Type B pancreatic cell (in vitro differentiated cells): ENCODE data around the gene PISD. TPM values are rescaled to one million over a fixed set of nuclear protein-coding genes. Genes with fewer than 3 reads are reported as not detected.

ENCODE experiments used
- DNase-seq: peaks from one replicate; pipeline ENCODE4 v3.0.0; 2021; ENCODE audit warnings: mixed read lengths; ENCODE audit not compliant: unreplicated experiment; ENCODE audit errors: extremely low spot score
- H3K27ac Mint-ChIP-seq: 2 replicates; pipeline ENCODE4 v1.8.0; 2021; ENCODE audit warnings: mild to moderate bottlenecking, mixed read lengths
- H3K27me3 Mint-ChIP-seq: 2 replicates; pipeline ENCODE4 v1.8.0; 2021; ENCODE audit warnings: mixed read lengths
- H3K36me3 Mint-ChIP-seq: 2 replicates; pipeline ENCODE4 v1.8.0; 2021; ENCODE audit warnings: mixed read lengths
- H3K4me1 Mint-ChIP-seq: one replicate; pipeline ENCODE4 v1.8.0; 2021; ENCODE audit warnings: mixed read lengths; ENCODE audit not compliant: unreplicated experiment
- H3K4me3 Mint-ChIP-seq: 2 replicates; pipeline ENCODE4 v1.8.0; 2021; ENCODE audit warnings: mild to moderate bottlenecking, mixed read lengths
- H3K9me3 Mint-ChIP-seq: 2 replicates; pipeline ENCODE4 v1.8.0; 2021; ENCODE audit warnings: mixed read lengths
- total RNA-seq: library from RNA; stranded (reverse); gene quantifications from 2 replicates; pipeline ENCODE4 v1.2.1, GENCODE V29; 2021; ENCODE audit warnings: low replicate concordance
- TF ChIP-seq, protein P1 (sequence below): fragments of 200-600 bp; sonication (generic); conservative IDR thresholded peaks from 2 replicates; pipeline ENCODE4 v1.5.0; 2021; ENCODE audit warnings: antibody characterized with exemption, mild to moderate bottlenecking

The PISD gene
- total RNA-seq, 1 donor from 2014 or later, result 39.5 TPM

DNA sequence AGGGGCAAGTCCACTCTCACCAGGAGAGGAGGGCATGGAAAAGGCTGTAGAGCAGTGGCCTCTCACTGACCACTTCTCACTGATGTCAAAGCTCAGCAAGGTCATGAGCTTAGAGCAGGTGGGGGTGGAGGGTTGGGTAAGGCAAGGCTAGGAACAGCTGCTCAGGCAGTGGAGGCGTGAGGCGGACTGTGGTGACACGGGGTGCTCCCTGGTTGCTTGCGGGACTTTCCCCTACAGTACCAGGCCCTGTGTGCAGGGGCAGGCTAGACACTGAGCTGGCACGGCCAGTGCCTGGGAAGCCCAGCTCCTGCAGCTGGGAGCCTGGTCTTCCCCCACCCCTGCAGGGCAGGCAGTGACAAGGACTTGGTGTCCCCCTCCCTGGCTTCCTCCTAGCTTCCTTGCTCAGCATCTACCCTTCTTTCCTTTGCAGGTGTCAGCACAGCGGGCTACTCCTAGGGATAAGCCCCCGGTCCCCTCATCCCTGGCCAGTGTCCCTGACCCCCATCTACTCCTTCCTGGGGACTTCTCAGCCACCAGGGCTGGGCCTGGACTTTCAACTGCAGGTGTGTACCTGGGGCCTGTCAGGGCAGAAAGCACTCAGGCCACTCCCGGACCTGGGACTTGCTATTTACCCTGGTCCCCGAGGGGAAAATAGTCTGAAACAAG, 45.6 kb downstream of the PISD start:
- Mint-ChIP-seq H3K36me3 (peaks cover 3% of the 10 kb centered on the region), H3K27me3 (no peaks in the 10 kb centered on the region), H3K4me3 (no peak overlapping the region), H3K4me1 (peaks cover 12% of the 10 kb centered on the region), H3K9me3 (no peaks in the 10 kb centered on the region), H3K27ac (no peak overlapping the region)
- TF ChIP-seq, protein P1, sequence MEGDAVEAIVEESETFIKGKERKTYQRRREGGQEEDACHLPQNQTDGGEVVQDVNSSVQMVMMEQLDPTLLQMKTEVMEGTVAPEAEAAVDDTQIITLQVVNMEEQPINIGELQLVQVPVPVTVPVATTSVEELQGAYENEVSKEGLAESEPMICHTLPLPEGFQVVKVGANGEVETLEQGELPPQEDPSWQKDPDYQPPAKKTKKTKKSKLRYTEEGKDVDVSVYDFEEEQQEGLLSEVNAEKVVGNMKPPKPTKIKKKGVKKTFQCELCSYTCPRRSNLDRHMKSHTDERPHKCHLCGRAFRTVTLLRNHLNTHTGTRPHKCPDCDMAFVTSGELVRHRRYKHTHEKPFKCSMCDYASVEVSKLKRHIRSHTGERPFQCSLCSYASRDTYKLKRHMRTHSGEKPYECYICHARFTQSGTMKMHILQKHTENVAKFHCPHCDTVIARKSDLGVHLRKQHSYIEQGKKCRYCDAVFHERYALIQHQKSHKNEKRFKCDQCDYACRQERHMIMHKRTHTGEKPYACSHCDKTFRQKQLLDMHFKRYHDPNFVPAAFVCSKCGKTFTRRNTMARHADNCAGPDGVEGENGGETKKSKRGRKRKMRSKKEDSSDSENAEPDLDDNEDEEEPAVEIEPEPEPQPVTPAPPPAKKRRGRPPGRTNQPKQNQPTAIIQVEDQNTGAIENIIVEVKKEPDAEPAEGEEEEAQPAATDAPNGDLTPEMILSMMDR, result no peak
- DNase-seq, result no peak

DNA sequence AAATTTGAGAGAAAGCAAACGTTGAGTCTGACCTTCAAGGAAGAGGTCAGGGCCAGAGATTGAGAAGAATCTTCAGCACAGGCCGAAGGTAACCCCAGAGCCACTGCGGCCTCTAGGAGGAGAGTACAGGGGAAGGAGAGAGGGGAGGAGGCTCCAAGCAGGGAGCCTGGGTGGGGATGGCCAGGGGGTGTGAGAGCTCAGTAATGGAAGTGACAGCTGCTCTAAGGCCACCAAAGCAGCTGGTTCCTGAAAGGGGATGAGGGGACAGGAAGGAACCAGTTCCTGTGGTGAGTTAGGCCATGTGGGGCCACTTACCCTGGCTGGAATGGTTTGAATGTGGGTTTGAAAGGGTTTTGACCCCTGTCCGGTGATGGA, 46.1 kb downstream of the PISD start:
- Mint-ChIP-seq H3K4me1 (peaks cover 12% of the 10 kb centered on the region), H3K9me3 (no peaks in the 10 kb centered on the region), H3K36me3 (peaks cover 3% of the 10 kb centered on the region), H3K27me3 (no peaks in the 10 kb centered on the region), H3K4me3 (no peak overlapping the region), H3K27ac (peak overlapping the region; percentile 10)
- no peak for DNase-seq
- TF ChIP-seq, protein P1, result no peak

DNA sequence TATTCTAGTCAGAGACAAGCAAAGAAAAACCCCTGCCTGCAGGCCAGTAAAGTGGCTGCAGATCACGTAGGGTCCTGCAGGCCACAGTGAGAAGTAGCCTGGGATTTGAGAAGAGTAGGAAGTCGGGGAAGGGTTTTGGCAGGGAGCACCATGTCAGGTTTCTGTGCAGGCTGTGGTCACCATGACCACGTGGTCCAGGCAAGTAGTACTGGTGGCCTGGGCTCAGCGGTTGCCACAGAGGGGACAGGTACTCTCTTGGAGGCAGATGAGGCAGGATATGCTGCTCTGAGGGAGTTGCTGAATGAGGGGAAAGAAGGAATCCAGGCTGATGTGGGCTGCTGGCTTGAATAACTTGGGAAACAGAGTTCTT, 46.5 kb downstream of the PISD start:
- DNase-seq, result no peak
- Mint-ChIP-seq H3K27ac (peak overlapping the region; percentile 10), H3K4me1 (peaks cover 12% of the 10 kb centered on the region), H3K27me3 (no peaks in the 10 kb centered on the region), H3K36me3 (peaks cover 3% of the 10 kb centered on the region), H3K9me3 (no peaks in the 10 kb centered on the region), H3K4me3 (no peak overlapping the region)
- TF ChIP-seq, protein P1, result no peak

GRCh38 chr22:31614781-31615490, 47.1 kb downstream of the PISD start:
- Mint-ChIP-seq H3K4me3 (no peak overlapping the region), H3K27me3 (no peaks in the 10 kb centered on the region), H3K27ac (peak overlapping the region; percentile 10), H3K4me1 (peaks cover 12% of the 10 kb centered on the region), H3K36me3 (peaks cover 3% of the 10 kb centered on the region), H3K9me3 (no peaks in the 10 kb centered on the region)
- DNase-seq, result no peak
- TF ChIP-seq, protein P1, result no peak

DNA sequence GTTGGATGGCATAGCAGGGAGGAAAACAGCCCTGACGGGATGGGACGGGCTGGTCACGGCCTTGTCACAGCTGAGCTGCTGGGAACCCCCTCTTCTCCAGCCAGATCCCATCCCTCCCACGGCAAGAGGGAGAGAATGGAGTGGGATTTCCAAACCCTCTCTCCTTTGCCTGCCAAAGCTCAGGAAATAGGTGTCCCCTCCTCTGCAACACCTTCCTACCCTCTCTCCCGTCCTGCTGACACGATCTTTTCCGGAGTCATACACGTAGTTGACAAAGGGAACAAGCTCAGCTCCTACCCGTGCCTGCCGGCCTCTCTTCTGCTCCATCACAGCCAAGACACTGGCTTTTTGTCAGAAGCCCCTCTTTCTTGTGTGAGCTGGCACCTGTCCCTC, 48.1 kb downstream of the PISD start:
- DNase-seq, result no peak
- no peaks in the 10 kb centered on the region for H3K27me3 Mint-ChIP-seq
- H3K36me3 Mint-ChIP-seq, result no peaks in the 10 kb centered on the region
- H3K4me3 Mint-ChIP-seq, result no peak overlapping the region
- no peaks in the 10 kb centered on the region for H3K9me3 Mint-ChIP-seq
- TF ChIP-seq, protein P1, result no peak
- H3K27ac Mint-ChIP-seq, result peak overlapping the region; percentile 26
- H3K4me1 Mint-ChIP-seq, result peaks cover 12% of the 10 kb centered on the region
